ENCODE results near the gene PNPLA1.

DNA sequence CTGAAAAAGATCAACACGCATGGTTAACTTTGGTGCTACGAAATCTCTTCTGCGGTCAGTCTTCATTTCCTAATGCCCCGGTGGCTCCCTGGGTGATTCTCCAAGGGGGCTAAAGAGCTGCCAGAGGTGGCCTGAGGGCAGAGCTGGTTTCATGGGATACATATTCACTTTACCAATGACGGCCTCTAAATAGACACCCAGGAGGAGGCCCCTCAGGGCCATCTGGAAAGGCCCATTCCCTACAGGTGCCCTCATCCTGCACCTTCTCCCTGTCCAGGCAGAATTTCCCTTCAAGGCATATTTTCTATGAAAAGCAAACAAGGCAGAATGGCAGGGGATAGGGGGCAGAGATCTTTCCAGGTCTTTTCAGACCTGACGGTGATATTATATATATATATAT lies 54.3 kb downstream of the PNPLA1 start:
- TF ChIP-seq ZNF138 (tag by site-specific recombination; IDR thresholded peaks at IDR 0.05; ENCODE audit: borderline replicate concordance): no peak
- TF ChIP-seq, protein P1, sequence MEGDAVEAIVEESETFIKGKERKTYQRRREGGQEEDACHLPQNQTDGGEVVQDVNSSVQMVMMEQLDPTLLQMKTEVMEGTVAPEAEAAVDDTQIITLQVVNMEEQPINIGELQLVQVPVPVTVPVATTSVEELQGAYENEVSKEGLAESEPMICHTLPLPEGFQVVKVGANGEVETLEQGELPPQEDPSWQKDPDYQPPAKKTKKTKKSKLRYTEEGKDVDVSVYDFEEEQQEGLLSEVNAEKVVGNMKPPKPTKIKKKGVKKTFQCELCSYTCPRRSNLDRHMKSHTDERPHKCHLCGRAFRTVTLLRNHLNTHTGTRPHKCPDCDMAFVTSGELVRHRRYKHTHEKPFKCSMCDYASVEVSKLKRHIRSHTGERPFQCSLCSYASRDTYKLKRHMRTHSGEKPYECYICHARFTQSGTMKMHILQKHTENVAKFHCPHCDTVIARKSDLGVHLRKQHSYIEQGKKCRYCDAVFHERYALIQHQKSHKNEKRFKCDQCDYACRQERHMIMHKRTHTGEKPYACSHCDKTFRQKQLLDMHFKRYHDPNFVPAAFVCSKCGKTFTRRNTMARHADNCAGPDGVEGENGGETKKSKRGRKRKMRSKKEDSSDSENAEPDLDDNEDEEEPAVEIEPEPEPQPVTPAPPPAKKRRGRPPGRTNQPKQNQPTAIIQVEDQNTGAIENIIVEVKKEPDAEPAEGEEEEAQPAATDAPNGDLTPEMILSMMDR (tag by site-specific recombination; IDR thresholded peaks at IDR 0.05): no peak
- TF ChIP-seq ZNF529 (tag by site-specific recombination; IDR thresholded peaks at IDR 0.05; ENCODE audit: insufficient replicate concordance): no peak
- no peak for TF ChIP-seq ZNF239 (tag by site-specific recombination; IDR thresholded peaks at IDR 0.05)
- TF ChIP-seq ZNF311 (tag by site-specific recombination; IDR thresholded peaks at IDR 0.05; ENCODE audit: borderline replicate concordance): no peak
- no peak for TF ChIP-seq ZNF530 (tag by site-specific recombination; IDR thresholded peaks at IDR 0.05; ENCODE audit: low read depth)

Data from HEK293 (cell line).